ENCODE measurements around the gene RERE. TPM values are rescaled to one million over a fixed set of nuclear protein-coding genes. Genes with fewer than 3 reads are reported as not detected.
A peak's percentile ranks its signal among the peaks of the same experiment; 100 is the strongest.

The RERE gene
- total and polyA plus RNA-seq, 2 experiments from 2014 or later = 148 to 170 TPM

DNA sequence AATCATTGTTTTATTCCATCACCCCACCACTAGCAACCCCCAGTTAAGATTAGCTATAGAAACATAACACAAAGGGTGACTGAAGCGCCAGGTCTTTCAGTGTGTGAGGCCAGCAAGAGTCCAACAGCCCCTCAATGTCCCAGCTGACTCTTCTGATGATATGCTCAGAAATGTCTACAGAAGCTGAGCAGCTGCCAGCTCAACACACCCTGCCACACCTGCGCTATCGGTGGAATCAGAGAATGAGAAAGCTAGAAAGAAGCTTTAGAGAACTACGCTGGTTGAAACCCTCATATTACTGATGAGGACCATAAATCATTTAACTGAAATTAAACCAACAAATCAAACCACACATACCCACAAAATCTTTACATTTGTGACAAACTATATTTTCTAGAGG, 383.3 kb downstream of the RERE start (continued):
- TF ChIP-seq, protein P1, sequence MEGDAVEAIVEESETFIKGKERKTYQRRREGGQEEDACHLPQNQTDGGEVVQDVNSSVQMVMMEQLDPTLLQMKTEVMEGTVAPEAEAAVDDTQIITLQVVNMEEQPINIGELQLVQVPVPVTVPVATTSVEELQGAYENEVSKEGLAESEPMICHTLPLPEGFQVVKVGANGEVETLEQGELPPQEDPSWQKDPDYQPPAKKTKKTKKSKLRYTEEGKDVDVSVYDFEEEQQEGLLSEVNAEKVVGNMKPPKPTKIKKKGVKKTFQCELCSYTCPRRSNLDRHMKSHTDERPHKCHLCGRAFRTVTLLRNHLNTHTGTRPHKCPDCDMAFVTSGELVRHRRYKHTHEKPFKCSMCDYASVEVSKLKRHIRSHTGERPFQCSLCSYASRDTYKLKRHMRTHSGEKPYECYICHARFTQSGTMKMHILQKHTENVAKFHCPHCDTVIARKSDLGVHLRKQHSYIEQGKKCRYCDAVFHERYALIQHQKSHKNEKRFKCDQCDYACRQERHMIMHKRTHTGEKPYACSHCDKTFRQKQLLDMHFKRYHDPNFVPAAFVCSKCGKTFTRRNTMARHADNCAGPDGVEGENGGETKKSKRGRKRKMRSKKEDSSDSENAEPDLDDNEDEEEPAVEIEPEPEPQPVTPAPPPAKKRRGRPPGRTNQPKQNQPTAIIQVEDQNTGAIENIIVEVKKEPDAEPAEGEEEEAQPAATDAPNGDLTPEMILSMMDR (conservative IDR thresholded peaks at IDR 0.05; ENCODE audit: low read depth in 2 of 2) = no peak

DNA sequence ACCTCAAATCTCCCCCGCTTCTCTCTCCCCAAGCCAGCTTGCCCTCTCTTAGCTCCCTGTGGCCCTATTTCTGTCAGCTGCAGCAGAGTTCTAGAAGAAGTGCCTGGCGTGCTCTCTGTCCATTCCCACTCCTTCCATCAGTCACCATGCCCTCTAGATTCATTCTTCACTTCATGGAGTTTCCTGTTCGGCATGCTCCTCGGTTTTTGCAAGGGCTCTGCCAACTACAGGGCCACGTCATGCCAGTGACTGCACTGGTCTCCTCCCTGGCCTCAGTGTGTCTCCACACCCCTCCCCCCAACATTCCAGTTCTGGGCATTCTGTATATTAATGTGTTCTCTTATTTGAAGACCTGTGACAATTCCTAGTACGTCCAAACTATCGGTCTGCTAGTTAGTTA, 385.7 kb downstream of the RERE start:
- Histone ChIP-seq H4K20me1 (replicated peaks; ENCODE audit: insufficient read depth) (peaks cover 23% of the 10 kb centered on the region), H3K4me2 (no peak overlapping the region), H3K79me2 (replicated peaks; ENCODE audit: insufficient read depth) (peaks cover 74% of the 10 kb centered on the region), H3F3A (replicated peaks; ENCODE audit: low read depth) (peaks cover under 1% of the 10 kb centered on the region; the same call in 1 of the 2 replicates), H3K27ac (ENCODE audit: low read depth) (peak overlapping the region; percentile 74), H3K4me1 (ENCODE audit: insufficient read depth) (peaks cover 33% of the 10 kb centered on the region), H3K4me3 (no peak overlapping the region), H2AFZ (no peak overlapping the region), H3K9me2 (ENCODE audit: insufficient read depth) (peaks cover 4% of the 10 kb centered on the region; the same call in 1 of the 2 replicates), H3K36me3 (ENCODE audit: insufficient read depth) (no peaks in the 10 kb centered on the region), H3K27me3 (ENCODE audit: insufficient read depth) (no peaks in the 10 kb centered on the region)
- H3K36me3 Mint-ChIP-seq (ENCODE audit: low read depth) = no peaks in the 10 kb centered on the region
- no peak for TF ChIP-seq ZNF114 (CRISPR knock-in tag; IDR thresholded peaks at IDR 0.05)
- TF ChIP-seq NANOG (IDR thresholded peaks at IDR 0.05; ENCODE audit: borderline replicate concordance) = no peak
- TF ChIP-seq STAT1 (IDR thresholded peaks at IDR 0.05; ENCODE audit: unreplicated experiment) = no peak
- no peak for TF ChIP-seq CREB1 (CRISPR knock-in tag; IDR thresholded peaks at IDR 0.05; ENCODE audit: low read depth)
- no peak for DNase-seq (ENCODE audit: low spot score)
- no peak overlapping the region for H3K4me3 Mint-ChIP-seq
- ATAC-seq = no peak; the same call in 2 of the 3 replicates
- H3K9me3 Mint-ChIP-seq = no peaks in the 10 kb centered on the region; the same call in 2 of the 3 replicates
- peak overlapping the region; percentile 75; the same call in 1 of the 2 replicates for H3K27ac Mint-ChIP-seq
- peaks cover 52% of the 10 kb centered on the region for H3K4me1 Mint-ChIP-seq
- H3K27me3 Mint-ChIP-seq (ENCODE audit: insufficient read depth, low read depth, poor library complexity) = peaks cover 2% of the 10 kb centered on the region

DNA sequence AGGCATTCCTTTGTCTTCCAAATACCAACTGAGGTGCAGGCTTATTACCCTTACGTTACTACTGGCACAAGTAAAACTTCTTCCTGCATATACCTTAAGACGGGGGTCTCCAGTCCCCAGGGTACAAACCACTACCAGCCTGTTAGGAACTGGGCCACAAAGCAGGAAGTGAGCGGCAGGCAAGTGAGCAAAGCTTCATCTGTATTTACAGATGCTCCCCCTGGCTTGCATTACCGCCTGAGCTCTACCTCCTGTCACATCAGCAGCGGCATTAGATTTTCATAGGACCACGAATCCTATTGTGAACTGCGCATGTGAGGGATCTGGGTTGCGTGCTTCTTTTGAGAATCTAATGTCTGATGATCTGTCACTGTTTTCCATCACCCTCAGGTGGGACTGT, 386.4 kb downstream of the RERE start:
- Histone ChIP-seq H3K4me2 (peak overlapping the region; percentile 51; the same call in 1 of the 2 replicates), H3F3A (replicated peaks; ENCODE audit: low read depth) (no peaks in the 10 kb centered on the region), H3K36me3 (ENCODE audit: insufficient read depth) (no peaks in the 10 kb centered on the region), H3K79me2 (replicated peaks; ENCODE audit: insufficient read depth) (peaks cover 70% of the 10 kb centered on the region), H3K4me1 (ENCODE audit: insufficient read depth) (peaks cover 28% of the 10 kb centered on the region), H3K27ac (ENCODE audit: low read depth) (no peak overlapping the region), H3K9me2 (ENCODE audit: insufficient read depth) (peaks cover 4% of the 10 kb centered on the region; the same call in 1 of the 2 replicates), H3K27me3 (ENCODE audit: insufficient read depth) (no peaks in the 10 kb centered on the region), H4K20me1 (replicated peaks; ENCODE audit: insufficient read depth) (peaks cover 23% of the 10 kb centered on the region), H2AFZ (no peak overlapping the region), H3K4me3 (no peak overlapping the region)
- Mint-ChIP-seq H3K27me3 (ENCODE audit: insufficient read depth, low read depth, poor library complexity) (peaks cover 4% of the 10 kb centered on the region), H3K9me3 (no peaks in the 10 kb centered on the region; the same call in 2 of the 3 replicates), H3K27ac (no peak overlapping the region), H3K36me3 (ENCODE audit: low read depth) (no peaks in the 10 kb centered on the region), H3K4me1 (peaks cover 53% of the 10 kb centered on the region), H3K4me3 (no peak overlapping the region)
- ATAC-seq (peak; percentile 69), DNase-seq (ENCODE audit: low spot score) (peak; percentile 57)
- TF ChIP-seq, protein P1 (conservative IDR thresholded peaks at IDR 0.05; ENCODE audit: low read depth in 2 of 2) = peak; percentile 33 to 39; a peak in 3 of 4 replicates
- TF ChIP-seq STAT1 (IDR thresholded peaks at IDR 0.05; ENCODE audit: unreplicated experiment) = no peak
